ENCODE measurements around the gene MYEF2.
A peak's percentile ranks its signal among the peaks of the same experiment; 100 is the strongest.

MYEF2 gene

GRCh38 chr15:48086576-48086975 lies 91.5 kb downstream of the MYEF2 start:
- no peak for DNase-seq (ENCODE audit: low spot score)

- peak; percentile 64 for DNase-seq (ENCODE audit: low spot score)
Observed at GRCh38 chr15:48086133-48086532, 92.0 kb downstream of the MYEF2 start.

GRCh38 chr15:48085591-48085930 lies 92.5 kb downstream of the MYEF2 start:
- DNase-seq (ENCODE audit: low spot score), result no peak

GRCh38 chr15:48084759-48085590 lies 93.1 kb downstream of the MYEF2 start:
- DNase-seq (ENCODE audit: low spot score), result peak; percentile 38

Data from cerebellar cortex (tissue), 1 donor.